Stomach (tissue), 9 donors: ENCODE data around the gene ZNF775. TPM values are rescaled to one million over a fixed set of nuclear protein-coding genes. Genes with fewer than 3 reads are reported as not detected.

Source experiments
- DNase-seq, 2 donors: peaks; one replicate each; pipeline versions ENCODE4 v3.0.0 to v3.0.0-alpha.2; 2013 to 2019
- H3K27ac ChIP-seq, 5 donors: fragments of 200-600 bp in 4 of 5; sonication (generic) in 4 of 5; one replicate each; pipeline ENCODE4 v1.5.1; 2013 to 2019; ENCODE audit warnings: mild to moderate bottlenecking in 1 of 5, moderate library complexity in 1 of 5
- H3K27me3 ChIP-seq, 3 donors: fragments of 200-600 bp; sonication (generic); one replicate each; pipeline ENCODE4 v1.5.1; 2017 to 2019; ENCODE audit warnings: mixed run types in 1 of 3
- H3K36me3 ChIP-seq, 4 donors: fragments of 200-600 bp; sonication (generic); 1 replicate in 3 of 4; 2 replicates in 1 of 4; pipeline ENCODE4 v1.5.1; 2016 to 2019
- H3K4me1 ChIP-seq, 4 donors: fragments of 200-600 bp; sonication (generic); one replicate each; pipeline ENCODE4 v1.5.1; 2016 to 2019
- H3K4me3 ChIP-seq, 4 donors: fragments of 200-600 bp; sonication (generic) in 3 of 4; one replicate each; pipeline ENCODE4 v1.5.1; 2016 to 2019; ENCODE audit warnings: mild to moderate bottlenecking in 1 of 4
- H3K9me3 ChIP-seq, 4 donors: fragments of 200-600 bp; sonication (generic); one replicate each; pipeline ENCODE4 v1.5.1; 2016 to 2019
- CTCF ChIP-seq, 7 experiments: fragments of 450-650 bp in 4 of 7; fragments of 200-600 bp in 3 of 7; sonication (generic) in 3 of 7; IDR thresholded peaks; one replicate each; pipeline ENCODE4 v1.5.1; 2016 to 2019; ENCODE audit warnings: antibody characterized with exemption in 7 of 7, control low read depth in 2 of 7, mild to moderate bottlenecking in 1 of 7
- EP300 ChIP-seq: sonication (generic); formaldehyde crosslinking; IDR thresholded peaks from one replicate; pipeline ENCODE4 v1.6.1; 2017; ENCODE audit warnings: antibody characterized with exemption
- POLR2A ChIP-seq, 4 donors: fragments of 450-650 bp; IDR thresholded peaks; one replicate each; pipeline ENCODE4 v1.6.1; 2016; ENCODE audit warnings: antibody characterized with exemption in 4 of 4, control low read depth in 2 of 4, mild to moderate bottlenecking in 1 of 4, moderate library complexity in 1 of 4
- POLR2AphosphoS5 ChIP-seq, 3 donors: sonication (generic); formaldehyde crosslinking; IDR thresholded peaks; one replicate each; pipeline ENCODE4 v1.6.1; 2016; ENCODE audit warnings: antibody characterized with exemption in 3 of 3
- WGBS, 5 donors: extraction: QIAGEN DNeasy Blood & Tissue Kit in 3 of 5; methylation state at CpG; one replicate each; pipeline versions ENCODE4 v1.1.5 to v1.1.7; 2013 to 2018; 5-methylcytosine and 5-hydroxymethylcytosine counted together
- intact Hi-C: fragments of 100-400 bp; cut with DNase I; formaldehyde crosslinking; loops from one replicate; pipeline ENCODE4 v1.15.1; 2023; ENCODE audit warnings: low total_unique reads
- polyA plus RNA-seq, 3 donors: library from polyadenylated mRNA; stranded (reverse); fragments of 200-250 nt; gene quantifications; one replicate each; pipeline ENCODE4 v1.2.3, GENCODE V29; 2013
- total RNA-seq, 5 donors: library from RNA; depleted of rRNA; stranded (reverse); fragments of >200 nt; gene quantifications; one replicate each; pipeline versions ENCODE4 v1.1.0 to v1.2.3, GENCODE V29; 2014 to 2016
- donor health status: healthy with polysubstance abuse.
- donor health status: Bipolar disorder and iron deficiency.
- donor health status: healthy.

ZNF775 gene
- total and polyA plus RNA-seq, 8 donors: 1.8 to 17.0 (median 2.5) TPM; not detected in 2

GRCh38 chr7:150368096-150368883, 10.8 kb upstream of the ZNF775 start, which contains the start of gene REPIN1:
Gene REPIN1 (plus strand): TSS chr7:150368822. CDS start chr7:150369712, 890 bp downstream.
- Histone ChIP-seq H3K27me3 (no peaks in the 10 kb centered on the region), H3K9me3 (no peaks in the 10 kb centered on the region), H3K27ac (peak within 1 kb of the TSS; percentile 87 to 97 (median 94)), H3K4me3 (peak within 1 kb of the TSS; percentile 71 to 95 (median 84)), H3K36me3 (peaks cover 19 to 27% (median 26%) of the 10 kb centered on the region in 4 donors), H3K4me1 (peaks cover 31 to 60% (median 53%) of the 10 kb centered on the region in 4 donors)
- DNase-seq: peak; percentile 92 to 96
- intact Hi-C loops: loop anchor here (10.0 kb wide), 1 partner anchor 47 kb away; no protein-coding TSS in a partner anchor
- TF ChIP-seq POLR2A (IDR thresholded peaks at IDR 0.05): no peak
- no peak for TF ChIP-seq EP300
- TF ChIP-seq POLR2AphosphoS5 (IDR thresholded peaks at IDR 0.05): peak; percentile 71 to 89 (median 82)
- 0 to 2% (median 1%) methylated on average over 32 to 85 of the region's 85 CpGs for WGBS, 5 donors

GRCh38 chr7:150368884-150369747, 10.0 kb upstream of the ZNF775 start:
- Histone ChIP-seq H3K27me3 (no peaks in the 10 kb centered on the region), H3K27ac (peak overlapping the region; percentile 87 to 97 (median 94)), H3K4me3 (peak overlapping the region; percentile 71 to 95 (median 84)), H3K9me3 (no peaks in the 10 kb centered on the region), H3K36me3 (peaks cover 25 to 35% (median 34%) of the 10 kb centered on the region in 4 donors), H3K4me1 (peaks cover 31 to 68% (median 60%) of the 10 kb centered on the region in 4 donors)
- TF ChIP-seq CTCF (IDR thresholded peaks at IDR 0.05): no peak
- TF ChIP-seq POLR2AphosphoS5 (IDR thresholded peaks at IDR 0.05): peak in 1 of 3 donors; percentile 48
- WGBS, 5 donors: 0 to 1% (median 1%) methylated on average over 12 to 58 of the region's 58 CpGs
- DNase-seq: peak; percentile 63 to 88
- intact Hi-C loops: loop anchor here (10.0 kb wide), 1 partner anchor 46 kb away; no protein-coding TSS in a partner anchor

GRCh38 chr7:150369748-150370501, 9.2 kb upstream of the ZNF775 start:
- Histone ChIP-seq H3K36me3 (peaks cover 29 to 43% (median 41%) of the 10 kb centered on the region in 4 donors), H3K27ac (peak overlapping the region; percentile 87 to 97 (median 94)), H3K4me1 (peaks cover 31 to 71% (median 60%) of the 10 kb centered on the region in 4 donors), H3K4me3 (peak overlapping the region; percentile 71 to 95 (median 84)), H3K9me3 (no peaks in the 10 kb centered on the region), H3K27me3 (no peaks in the 10 kb centered on the region)
- DNase-seq: no peak
- intact Hi-C loops: loop anchor here (10.0 kb wide), 1 partner anchor 45 kb away; no protein-coding TSS in a partner anchor
- WGBS, 5 donors: 13 to 28% (median 25%) methylated on average over 12 to 23 of the region's 23 CpGs
- TF ChIP-seq POLR2A (IDR thresholded peaks at IDR 0.05) (no peak), POLR2AphosphoS5 (IDR thresholded peaks at IDR 0.05) (no peak), EP300 (no peak), CTCF (IDR thresholded peaks at IDR 0.05) (no peak)

GRCh38 chr7:150370612-150371071, 8.5 kb upstream of the ZNF775 start:
- intact Hi-C loops: no loop called here
- TF ChIP-seq POLR2A (IDR thresholded peaks at IDR 0.05): no peak
- no peak for TF ChIP-seq CTCF (IDR thresholded peaks at IDR 0.05)
- TF ChIP-seq EP300: no peak
- no peak for TF ChIP-seq POLR2AphosphoS5 (IDR thresholded peaks at IDR 0.05)
- DNase-seq: no peak
- Histone ChIP-seq H3K9me3 (no peaks in the 10 kb centered on the region), H3K4me1 (peaks cover 31 to 71% (median 62%) of the 10 kb centered on the region in 4 donors), H3K4me3 (peak overlapping the region in 3 of 4 donors; percentile 71 to 95 (median 88)), H3K36me3 (peaks cover 29 to 49% (median 42%) of the 10 kb centered on the region in 4 donors), H3K27me3 (no peaks in the 10 kb centered on the region), H3K27ac (peak overlapping the region; percentile 31 to 97 (median 94))
- 21 to 57% (median 48%) methylated on average over 3 of the region's 3 CpGs for whole genome bisulfite sequencing, 5 donors
